WI38 (cell line): ENCODE results near the gene WDR45B.

Source experiments
- H3K4me3 ChIP-seq: 2 replicates; pipeline ENCODE4 v1.5.1; 2011; ENCODE audit warnings: low read depth, mild to moderate bottlenecking, control low read depth, low read length
- TF ChIP-seq, protein P1 (sequence below): IDR thresholded peaks from 2 replicates; pipeline ENCODE4 v1.5.1; 2012; ENCODE audit warnings: low read depth, mild to moderate bottlenecking, control low read depth, low read length

WDR45B gene

DNA sequence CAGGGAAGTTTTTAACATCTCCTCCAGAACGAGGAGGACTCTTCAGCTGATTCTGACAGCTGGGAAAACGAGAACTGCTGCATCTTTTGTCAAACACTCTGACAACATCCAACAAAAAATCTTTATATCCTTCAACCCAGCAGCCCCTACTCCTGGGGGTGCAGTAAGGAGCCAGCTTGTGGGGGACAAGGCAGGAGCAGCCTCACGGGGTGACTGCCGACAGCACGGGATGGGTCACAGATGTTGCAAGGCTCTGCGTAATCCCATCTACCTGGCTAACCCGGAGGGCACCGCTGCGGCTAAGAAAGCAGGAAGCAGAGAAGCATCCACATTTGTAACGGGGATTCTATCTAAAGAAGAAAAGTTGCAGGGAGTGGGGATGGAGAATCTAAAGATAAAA, 28.6 kb downstream of the WDR45B start:
- H3K4me3 ChIP-seq: no peak overlapping the region
- TF ChIP-seq, protein P1, sequence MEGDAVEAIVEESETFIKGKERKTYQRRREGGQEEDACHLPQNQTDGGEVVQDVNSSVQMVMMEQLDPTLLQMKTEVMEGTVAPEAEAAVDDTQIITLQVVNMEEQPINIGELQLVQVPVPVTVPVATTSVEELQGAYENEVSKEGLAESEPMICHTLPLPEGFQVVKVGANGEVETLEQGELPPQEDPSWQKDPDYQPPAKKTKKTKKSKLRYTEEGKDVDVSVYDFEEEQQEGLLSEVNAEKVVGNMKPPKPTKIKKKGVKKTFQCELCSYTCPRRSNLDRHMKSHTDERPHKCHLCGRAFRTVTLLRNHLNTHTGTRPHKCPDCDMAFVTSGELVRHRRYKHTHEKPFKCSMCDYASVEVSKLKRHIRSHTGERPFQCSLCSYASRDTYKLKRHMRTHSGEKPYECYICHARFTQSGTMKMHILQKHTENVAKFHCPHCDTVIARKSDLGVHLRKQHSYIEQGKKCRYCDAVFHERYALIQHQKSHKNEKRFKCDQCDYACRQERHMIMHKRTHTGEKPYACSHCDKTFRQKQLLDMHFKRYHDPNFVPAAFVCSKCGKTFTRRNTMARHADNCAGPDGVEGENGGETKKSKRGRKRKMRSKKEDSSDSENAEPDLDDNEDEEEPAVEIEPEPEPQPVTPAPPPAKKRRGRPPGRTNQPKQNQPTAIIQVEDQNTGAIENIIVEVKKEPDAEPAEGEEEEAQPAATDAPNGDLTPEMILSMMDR: no peak

DNA sequence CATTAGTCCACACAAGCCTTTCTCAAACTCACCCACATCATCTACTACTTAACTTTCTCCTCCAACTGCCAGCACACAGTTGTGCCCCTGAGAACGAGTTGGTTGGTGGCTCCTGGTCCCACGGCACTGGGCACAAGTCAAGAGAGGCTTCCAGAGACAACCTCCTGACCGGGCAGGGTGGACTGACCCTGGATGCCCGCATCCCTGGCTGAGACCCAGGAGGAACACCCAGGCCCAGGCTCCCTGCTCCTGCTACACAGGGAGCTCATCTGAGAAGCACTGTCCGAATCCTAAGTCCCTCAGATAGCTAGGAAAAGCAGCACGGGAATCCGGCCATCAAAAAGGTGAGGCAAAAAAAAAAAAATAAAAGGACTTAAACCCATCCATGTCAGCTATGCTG, 29.0 kb downstream of the WDR45B start:
- TF ChIP-seq, protein P1: no peak
- no peak overlapping the region for H3K4me3 ChIP-seq

DNA sequence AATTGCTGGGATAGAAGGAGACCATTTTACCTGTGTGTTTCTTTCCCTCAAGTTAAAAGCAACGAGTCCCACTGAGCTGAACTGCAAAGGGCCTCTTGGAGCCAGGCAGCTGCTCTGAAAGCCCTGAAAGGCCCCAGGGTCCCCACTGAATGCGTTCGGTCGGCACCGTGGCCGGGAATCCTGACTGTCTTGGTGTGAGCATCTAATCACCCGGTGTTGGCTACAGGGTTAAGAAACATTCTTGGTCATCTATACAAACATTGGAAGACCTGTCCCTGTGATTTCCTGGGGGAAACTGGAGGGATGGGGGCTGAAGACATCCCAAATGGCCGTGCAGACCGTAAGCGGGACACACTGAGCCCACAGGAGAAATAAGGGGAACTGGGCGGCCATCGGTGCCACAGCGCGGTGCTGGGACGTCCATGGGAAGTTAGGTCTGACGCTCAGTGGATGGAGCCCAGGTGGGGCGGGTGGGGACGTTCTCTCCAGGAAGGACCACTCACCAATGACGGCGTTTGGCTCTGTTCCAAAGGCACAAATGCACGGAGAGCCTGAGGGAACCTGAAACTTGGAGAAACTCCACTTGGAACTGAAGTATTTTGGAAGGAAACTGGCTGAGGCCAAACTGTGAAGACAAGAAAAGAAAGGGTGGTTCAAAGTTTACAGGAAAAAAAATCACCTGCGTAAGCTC, 32.1 kb downstream of the WDR45B start:
- TF ChIP-seq, protein P1: no peak
- no peak overlapping the region for H3K4me3 ChIP-seq

DNA sequence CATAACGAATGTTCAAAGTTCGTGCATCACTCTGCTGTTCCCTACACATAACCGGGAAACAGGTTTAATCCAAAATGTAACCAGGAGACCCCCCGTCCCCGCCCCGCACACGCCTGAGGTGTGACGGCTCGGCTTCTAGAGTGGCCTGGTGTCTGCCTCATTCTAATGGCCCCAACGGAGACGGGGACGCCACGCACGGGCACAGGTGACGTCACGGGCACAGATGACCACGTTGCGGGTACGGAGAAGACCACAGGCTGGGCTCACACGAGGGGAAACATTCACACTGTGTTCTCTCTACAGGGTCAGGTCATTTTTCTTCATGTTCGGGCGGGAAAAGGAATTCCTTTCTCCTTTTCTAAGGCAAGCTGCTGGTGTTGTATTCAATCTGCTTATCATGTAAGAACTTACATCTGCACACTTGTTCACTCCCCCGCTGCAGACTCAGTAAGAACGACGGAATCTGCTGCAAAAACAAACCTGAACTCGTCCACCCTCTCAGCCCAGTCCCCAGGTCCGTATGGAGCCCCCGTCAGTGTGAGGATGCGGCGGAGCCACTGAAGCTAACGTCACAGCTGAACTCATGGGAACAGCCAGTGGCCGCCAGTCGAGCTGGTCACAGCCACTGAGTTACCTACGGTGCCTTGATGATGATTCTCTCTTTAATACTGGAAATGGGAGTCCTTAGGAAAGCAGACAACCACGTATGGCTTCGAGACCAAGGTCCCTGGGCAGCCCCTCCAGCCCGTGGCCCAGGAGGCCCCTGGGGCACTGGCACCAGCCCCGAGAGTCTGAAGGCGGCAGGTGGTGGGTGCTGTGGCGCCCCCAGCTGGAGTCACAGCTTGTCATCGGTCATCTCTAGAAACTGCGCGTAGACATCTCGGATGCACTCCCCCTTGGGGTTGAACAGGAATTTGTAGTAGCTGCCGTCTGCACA, 32.9 kb downstream of the WDR45B start:
- TF ChIP-seq, protein P1: no peak
- H3K4me3 ChIP-seq: no peak overlapping the region

DNA sequence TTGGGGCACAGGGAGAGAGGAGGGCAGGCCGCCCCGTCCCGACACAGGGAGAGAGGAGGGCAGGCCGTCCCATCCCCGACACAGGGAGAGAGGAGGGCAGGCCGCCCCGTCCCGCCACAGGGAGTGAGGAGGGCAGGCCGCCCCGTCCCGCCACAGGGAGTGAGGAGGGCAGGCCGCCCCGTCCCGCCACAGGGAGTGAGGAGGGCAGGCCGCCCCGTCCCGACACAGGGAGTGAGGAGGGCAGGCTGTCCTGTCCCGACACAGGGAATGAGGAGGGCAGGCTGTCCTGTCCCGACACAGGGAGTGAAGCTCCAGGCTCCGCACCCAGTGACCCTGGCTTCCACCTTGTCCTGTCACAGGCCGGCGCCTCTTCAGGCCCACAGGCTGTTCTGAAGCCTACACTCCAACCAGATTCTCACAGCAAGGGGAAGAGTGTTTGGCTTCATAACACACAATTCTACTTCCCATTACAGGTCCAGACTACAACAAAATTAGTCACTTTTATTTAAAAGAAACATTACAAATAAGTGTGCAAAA, 34.1 kb downstream of the WDR45B start:
- TF ChIP-seq, protein P1: no peak
- H3K4me3 ChIP-seq: no peak overlapping the region

DNA sequence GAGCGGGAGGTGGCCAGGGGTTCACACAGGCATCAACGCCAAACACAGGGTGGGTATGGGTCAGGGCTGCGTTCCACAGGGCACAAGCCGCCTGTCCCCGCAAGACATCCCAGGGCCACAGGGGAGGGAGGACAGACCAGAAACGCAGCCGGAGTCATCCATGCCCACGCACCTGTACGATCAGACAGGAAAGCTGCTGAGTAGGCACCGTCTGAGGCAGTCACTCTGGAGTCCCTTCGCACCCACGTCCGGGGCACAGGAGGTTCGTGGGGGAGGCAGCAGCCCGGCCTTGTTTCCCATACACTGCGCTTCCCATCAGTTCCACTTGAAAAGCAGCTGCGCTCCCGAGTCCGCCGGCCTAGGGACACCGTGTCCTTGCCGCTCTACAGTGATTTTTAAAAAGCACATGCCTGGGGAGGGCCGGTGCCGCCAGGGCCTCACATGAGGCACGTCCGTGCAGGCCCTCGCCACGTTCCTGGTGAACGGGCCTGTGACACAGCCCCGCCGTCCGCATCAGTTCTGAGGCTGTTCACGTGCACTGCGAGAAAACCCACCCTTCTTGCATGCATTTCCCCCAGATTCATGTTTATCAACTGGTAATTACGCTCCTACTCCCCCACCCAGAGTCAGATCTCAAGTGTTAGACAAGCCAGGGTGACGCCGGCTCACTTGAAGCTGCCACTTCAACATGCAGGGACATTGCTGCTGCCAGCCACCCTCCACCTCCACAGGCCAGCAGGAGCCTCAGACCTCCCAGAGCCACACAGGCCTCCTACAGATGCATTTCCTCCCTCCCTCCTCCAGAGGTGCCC, 34.8 kb downstream of the WDR45B start:
- TF ChIP-seq, protein P1: no peak
- no peak overlapping the region for H3K4me3 ChIP-seq
